ENCODE measurements around the gene PRR36.
A peak's percentile ranks its signal among the peaks of the same experiment; 100 is the strongest.

PRR36 gene

DNA sequence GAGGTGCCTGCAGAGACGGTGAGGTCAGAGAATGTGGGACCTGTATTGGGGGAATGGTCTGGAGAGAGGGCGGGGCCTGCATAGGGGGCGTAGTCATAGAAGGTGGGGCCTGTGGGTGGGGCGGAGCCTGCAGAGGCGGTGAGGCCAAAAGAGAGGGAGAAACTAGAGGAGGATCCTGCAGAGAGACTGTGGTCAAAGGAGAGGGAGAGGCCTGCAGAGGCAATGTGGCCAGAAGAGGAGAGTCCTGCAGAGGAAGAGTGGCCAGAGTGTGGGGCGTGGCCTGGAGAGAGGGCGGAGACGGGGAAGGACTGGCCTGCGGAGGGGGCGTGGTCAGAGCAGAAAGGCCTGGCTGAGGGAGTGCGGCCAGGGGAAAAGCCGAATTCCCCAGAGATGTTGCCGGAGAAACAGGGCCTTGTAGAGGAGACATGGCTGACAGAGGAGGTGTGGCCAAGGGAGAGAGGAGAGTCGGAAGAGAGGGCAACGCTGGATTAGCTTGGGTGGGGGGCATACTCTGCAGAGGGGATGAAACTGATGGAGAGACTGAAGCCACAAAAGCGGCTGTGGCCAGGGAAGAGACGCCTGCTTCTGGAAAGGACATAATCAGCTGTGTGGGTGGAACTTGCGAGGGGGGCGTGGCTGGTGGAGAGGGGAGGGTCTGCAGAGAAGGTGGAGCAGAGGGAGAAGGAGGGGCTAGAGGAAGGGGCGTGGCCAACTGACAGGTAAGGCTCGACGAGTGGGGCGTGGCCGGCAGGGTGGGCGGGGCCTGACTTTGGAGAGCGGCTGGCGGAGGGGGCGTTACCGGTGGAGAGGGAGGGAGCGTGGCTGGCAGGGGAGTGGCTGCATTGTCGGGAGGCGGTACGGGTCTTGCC, 2.5 kb downstream of the PRR36 start:
- DNase-seq (ENCODE audit: low read depth), result peak; percentile 64

DNA sequence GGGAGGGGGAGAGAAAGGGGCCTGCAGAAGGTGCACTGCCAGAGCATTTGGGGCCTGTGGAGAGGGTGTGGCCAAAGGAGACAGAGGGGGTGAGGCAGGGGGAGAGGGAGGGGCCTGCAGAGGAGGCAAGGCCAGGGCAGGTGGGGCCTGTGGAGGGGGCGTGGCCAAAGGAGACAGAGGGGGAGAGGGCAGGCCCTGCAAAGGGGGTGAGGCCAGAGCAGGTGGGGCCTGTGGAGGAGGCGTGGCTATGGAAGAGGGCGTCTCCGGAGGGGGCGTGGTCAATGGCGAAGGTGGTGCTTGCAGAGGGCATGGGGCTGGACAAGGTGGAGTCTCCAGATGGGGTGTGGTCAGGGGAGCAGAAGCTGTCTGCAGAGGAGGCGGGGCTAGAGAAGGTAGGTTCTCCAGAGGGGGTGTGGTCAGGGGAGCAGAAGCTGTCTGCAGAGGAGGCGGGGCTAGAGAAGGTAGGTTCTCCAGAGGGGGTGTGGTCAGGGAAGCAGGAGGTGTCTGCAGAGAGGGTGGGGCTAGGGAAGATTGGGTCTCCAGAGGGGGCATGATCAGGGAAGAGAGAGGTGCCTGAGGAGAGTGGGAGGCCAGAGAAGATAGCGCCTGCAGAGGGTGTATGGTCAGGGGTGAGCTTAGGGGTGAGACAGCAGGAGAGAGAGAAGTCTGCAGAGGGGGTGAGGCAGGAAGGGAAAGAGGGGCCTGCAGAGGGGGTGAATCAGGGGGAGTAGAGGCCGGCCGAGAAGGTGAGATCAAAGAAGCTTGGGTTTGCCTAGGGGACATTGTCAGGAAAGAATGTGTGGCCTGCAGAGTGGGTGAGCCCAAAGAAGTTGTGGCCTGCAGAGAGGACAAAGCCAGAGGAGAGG, 3.4 kb downstream of the PRR36 start:
- DNase-seq (ENCODE audit: low read depth), result peak; percentile 24

DNA sequence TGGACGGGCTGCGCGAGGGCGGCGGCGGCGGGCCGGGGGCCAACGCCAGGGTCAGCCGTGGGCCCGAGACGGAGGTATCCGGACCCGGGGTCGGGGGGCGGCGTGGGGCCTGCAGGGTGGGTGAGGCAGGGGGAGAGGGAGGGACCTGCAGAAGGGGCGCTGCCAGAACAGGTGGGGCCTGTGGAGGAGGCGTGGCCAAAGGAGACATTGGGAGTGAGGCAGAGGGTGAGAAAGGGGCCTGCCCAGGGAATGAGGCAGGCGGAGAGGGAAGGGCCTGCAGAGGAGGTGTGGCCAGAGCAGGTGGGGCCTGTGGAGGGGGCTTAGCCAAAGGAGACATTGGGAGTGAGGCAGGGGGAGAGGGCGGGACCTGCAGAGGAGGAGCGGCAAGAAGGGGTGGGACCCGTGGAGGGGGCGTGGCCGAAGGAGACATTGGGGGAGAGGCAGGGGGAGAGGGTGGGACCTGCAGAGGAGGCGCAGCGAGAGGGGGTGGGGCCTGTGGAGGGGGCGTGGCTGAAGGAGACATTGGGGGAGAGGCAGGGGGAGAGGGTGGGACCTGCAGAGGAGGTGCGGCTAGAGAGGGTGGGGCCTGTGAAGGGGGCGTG, 4.2 kb downstream of the PRR36 start:
- peak; percentile 24 for DNase-seq (ENCODE audit: low read depth)

DNA sequence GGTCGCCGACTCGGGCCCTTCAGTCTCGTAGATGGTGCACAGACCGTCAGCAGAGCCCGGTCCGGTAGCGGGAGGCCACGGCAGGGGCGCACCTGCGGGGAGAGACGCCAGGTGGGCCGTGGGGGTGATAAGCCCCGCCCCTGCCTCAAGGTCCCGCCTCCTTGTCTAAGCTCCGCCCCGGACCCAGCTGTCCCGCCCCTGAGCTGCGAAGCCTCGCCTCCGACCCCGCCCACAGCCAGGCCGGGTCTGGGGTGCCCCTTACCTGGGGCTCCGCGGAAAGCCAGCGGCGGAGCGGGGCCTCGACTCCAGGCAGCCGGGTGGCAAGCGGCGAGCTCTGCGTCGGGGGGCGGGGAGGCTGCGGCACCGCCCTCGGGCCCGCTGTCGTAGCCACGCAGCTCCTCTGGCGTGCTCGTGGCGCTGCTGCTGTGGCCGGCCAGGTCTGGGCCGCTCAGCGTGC, 4.7 kb downstream of the PRR36 start:
- peak; percentile 60 for DNase-seq (ENCODE audit: low read depth)

DNA sequence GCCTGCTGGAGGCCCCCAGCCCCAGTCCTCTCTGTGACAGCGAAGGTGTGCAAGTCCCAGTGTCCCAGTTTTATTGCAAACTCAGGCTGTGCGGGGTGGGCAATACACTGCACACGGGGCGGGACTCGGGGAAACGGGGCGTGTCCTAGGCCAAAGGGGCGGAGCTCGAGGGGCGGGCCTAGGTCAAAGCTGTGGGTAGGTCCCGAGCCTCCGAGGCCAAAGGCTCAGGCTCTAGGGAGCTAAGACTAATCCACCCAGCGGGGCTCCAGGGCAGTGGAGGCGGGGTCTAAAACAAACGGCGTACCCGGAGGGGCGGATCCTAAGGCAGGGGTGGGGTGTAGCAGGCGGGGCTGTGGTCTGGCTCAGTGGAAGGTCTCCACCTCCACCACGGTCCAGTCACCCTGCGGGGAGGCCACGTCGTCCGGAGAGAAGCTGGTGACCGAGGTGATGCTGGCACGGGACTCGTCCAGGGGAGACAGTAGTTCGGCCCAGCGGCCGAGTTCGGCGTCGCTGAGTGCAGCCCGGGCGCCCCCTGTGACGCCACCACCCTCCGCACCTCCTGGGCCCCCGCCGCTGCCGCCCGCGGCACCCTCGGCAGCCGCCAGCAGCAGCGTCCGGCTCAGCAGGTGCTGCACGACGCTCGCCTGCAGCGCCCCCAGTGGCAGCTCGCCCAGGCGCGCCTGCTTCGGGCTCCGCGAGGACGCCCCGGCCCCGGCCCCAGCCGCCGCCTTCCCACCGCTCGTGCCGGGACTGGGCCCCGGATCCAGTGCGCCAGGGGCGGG, 5.3 kb downstream of the PRR36 start:
- DNase-seq (ENCODE audit: low read depth), result peak; percentile 71

DNA sequence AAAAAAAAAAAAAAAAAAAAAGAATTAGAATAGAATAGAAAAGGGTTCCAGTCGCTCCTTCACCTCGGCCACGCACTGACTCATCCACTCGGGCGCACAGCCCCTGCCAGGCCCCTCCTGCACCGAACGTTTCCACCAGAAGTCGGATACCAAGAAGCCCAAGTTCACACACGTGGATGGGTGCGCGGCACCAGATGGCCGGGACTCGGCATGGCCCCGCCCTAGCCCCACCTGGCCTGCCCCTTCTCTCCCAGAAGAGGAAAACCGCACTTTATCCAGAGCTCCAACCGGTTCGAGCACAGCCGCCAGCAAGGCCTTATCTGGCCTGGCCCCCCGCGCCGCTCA, 5.9 kb downstream of the PRR36 start:
- DNase-seq (ENCODE audit: low read depth), result no peak

DNA sequence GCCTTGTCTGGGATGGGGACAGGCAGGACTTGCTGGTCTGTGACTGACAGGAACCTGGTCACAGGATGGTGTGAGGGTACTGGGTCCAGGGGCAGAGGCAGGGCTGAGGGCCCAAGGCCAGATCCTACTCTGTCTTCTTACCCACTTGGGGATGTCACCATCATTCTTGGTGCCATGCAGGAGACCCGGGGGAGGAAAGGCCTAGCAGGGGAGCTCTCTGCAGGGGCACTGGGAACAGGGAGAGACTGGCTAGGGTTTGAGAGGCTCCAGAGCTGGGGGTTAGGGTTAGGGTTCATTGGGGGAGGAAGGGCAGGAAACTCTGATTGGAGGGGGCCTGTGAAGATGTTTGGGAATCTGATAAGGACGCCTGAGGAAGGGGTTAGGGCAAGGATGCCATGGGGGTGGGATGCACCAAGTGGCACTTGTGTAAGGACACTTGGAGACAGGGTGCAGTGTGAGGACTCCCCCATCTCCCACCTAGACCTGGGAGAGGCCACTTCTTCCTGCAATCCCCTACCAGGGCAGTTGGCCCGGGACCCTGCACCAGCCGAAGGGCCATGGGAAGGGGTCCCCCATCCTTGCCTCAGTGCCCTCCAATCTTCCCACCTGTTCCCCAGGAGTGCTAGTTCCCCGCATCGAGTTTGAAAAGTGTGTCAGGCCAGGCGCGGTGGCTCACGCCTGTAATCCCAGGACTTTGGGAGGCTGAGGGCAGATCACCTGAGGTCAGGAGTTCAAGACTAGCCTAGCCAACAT, 6.9 kb downstream of the PRR36 start:
- no peak for DNase-seq (ENCODE audit: low read depth)

DNA sequence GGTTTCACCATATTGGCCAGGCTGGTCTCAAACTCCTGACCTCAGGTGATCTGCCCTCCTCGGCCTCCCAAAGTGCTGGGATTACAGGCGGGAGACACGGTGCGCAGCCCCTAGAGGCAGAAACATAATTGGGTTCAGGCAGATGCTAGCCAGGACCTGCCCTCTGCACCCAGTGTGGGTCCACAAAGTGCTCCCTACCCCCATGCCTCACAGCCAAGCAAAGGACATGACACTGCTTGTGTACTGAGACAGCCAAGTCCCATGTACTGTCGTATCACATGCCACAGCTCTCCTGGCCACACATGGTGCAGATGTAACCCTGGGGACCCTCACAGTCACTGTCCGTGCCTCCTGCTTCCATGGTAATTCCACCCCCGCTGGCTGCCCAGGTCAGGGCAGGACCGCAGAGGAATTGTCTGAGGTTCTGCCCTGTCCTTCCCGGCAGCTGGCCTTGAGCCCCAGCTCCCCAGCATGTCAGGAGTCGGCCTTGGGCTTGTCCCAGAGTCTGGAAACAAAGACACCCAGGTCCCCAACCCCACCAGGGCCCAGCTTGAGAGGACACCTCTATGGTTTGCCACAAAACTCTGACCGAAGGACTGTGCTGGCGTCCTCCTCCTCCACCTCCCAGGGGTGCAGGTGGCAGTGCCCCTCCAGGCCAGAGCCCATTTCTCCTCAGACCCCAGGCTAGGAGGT, 7.6 kb downstream of the PRR36 start:
- DNase-seq (ENCODE audit: low read depth), result no peak

DNA sequence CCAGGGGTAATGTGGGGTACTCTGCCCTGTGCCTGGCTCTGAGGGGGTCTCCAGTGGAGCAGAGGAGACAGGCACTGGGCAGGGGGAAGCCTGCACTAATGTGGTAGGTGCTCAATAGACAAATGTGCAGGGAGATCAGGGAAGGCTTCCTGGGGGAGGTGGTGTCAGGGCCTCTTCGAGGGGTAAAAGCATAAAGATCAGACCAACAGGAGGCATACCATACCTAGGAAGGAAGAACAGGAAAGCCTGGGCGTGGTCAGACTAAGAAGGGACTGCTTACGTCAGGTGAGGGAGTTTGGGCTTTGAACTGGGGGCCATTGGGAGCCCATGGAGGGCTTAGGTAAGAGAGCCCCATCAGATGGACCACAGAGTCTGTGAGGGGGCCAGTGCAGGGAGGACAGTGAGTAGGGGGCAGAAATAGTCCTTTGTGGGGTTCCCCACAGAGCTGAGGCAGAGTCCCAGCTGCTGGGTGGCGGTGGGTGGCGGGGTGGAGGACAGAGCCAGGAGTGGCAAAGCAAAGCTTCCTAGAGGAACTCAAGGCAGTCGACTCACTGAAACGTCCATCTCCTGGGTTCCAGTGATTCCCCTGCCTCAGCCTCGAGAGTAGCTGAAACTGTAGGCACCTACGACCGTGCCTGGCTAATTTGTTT, 8.8 kb downstream of the PRR36 start:
- no peak for DNase-seq (ENCODE audit: low read depth)

DNA sequence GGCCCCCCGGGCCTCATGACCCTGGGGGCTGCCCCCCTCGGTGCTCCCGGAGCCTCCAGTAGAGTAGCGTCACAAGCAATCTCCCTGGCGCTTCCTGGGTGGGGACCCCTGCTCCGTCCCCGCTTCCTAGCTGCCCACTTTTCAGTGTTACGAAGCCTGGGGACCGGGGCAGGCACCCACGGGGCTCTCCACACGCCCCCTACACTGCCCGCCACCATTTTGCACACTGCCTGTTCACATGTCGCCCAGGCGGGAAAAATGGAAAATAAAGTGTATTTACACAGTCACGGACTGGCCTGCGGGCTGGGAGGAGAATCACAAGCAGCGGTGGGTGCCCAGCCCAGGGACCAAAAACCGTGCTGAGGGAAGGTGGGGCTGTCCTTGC, 9.5 kb downstream of the PRR36 start:
- DNase-seq (ENCODE audit: low read depth), result no peak

DNA sequence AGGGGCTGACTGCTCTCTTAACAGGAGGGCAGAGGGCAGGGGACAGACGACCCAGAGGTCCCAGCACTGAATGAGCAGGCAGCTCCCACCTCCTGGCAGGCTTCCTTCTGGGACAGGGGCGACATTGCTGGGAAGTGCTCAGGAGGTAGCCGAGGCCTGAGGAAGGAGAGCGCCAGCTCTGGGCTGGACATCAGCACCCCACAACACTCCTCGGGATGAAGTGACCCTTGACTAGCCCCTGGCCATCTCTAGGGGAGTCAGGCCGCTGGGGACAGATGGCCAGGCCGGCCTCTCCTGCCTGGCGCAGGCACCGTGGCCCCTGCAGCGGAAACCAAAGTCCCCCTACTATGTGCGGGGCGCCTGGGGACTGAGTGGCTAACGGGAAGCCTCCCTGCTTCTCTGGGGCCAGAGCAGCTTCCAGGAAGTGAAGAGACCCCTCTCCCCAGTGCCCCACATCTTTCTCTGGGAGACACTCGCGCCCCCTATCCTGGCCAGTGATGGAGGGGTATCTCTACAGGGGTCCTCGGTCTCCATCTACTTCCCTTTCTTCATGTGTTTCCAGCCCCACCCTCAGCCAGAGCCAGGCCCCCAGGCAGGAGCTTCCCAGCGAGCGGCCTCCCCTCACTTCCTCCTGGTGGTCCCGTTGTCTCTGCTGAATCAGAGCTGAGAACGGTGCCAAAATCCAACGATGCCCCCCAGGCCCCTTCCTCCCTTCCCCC, 10.1 kb downstream of the PRR36 start:
- DNase-seq (ENCODE audit: low read depth), result no peak

DNA sequence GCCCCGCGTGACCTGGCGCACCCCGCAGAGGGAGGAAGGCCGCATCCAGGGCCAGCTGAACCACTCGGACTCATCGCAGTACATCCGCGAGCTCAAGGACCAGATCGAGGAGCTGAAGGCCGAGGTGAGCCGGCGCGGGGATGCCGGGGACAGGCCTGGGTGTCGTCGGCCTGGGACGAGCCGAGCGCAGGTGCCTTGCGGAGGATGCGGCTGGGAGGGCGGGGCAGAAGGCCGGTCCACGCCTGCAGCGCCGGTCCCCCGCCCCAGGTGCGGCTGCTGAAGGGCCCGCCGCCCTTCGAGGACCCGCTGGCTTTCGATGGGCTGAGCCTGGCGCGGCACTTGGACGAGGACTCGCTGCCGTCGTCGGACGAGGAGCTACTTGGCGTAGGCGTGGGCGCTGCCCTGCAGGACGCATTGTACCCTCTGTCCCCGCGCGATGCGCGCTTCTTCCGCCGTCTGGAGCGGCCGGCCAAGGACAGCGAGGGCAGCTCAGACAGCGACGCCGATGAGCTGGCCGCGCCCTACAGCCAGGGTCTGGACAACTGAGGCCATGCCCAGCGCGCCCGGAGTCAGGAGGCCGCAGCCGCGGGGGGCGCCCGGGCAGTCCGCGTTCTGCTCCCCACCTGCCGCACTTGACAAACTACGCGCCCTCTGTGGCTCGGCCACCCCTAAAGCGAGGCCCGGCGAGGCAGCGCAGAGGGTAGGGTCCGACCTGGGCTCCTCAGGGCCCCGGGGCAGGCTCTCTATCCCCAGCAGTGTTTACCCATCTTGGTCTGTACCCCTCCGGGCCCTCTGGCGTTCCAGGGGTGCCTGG, 10.8 kb downstream of the PRR36 start:
- no peak for DNase-seq (ENCODE audit: low read depth)

DNA sequence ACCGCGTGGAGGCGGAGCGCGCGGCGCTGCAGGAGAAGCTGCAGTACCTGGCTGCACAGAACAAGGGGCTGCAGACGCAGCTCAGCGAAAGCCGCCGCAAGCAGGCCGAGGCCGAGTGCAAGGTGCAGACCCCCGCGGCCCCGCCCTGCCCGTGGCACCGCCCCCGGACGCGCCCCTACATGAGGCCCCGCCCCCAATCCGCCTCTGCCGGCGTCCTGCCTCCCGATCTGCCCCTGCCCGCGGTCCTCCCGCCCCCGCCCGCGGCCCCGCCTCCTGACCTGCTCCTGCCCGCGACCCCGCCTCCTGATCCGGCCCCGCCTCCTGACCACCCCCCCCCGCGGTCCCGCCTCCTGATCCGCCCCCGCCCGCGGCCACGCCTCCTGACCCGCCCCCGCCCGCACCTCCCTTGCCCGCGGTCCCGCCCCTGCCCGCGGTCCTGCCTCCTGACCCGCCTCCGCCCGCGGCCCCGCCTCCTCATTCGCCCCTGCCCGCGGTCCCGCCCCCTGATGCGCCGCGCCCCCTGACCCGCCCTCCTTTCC, 11.7 kb downstream of the PRR36 start:
- peak; percentile 53 for DNase-seq (ENCODE audit: low read depth)

DNA sequence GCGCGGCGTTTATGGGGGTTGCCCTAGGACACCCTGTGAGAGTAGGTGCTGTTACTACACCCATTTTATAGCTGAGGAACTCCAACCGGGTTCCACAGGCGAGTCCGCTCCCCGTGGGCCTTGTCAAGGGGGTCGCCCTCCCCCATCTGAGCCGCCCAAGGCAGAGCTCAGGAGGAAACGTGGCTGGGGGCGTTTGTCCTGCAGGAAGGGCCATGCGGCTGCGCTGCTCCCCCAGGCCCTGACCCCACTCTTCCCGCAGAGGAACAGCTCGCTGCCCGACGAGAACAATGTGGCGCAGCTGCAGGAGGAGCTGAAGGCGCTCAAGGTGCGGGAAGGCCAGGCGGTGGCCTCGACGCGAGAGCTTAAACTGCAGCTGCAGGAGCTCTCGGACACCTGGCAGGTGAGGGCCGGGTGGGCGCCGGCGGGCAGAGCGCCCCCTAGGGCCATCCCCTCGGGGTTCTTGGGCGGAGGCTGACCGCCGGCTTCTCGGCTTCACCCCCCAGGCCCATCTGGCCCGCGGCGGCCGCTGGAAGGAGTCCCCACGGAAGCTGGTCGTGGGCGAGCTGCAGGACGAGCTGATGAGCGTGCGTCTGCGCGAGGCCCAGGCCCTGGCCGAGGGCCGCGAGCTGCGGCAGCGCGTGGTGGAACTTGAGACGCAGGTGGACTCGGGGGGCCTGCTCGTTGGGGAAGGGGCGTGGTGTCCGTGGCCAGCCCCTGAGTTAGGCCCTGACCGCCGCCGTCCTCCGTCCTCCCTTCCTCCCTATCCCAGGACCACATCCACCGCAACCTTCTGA, 12.4 kb downstream of the PRR36 start:
- DNase-seq (ENCODE audit: low read depth), result no peak

DNA sequence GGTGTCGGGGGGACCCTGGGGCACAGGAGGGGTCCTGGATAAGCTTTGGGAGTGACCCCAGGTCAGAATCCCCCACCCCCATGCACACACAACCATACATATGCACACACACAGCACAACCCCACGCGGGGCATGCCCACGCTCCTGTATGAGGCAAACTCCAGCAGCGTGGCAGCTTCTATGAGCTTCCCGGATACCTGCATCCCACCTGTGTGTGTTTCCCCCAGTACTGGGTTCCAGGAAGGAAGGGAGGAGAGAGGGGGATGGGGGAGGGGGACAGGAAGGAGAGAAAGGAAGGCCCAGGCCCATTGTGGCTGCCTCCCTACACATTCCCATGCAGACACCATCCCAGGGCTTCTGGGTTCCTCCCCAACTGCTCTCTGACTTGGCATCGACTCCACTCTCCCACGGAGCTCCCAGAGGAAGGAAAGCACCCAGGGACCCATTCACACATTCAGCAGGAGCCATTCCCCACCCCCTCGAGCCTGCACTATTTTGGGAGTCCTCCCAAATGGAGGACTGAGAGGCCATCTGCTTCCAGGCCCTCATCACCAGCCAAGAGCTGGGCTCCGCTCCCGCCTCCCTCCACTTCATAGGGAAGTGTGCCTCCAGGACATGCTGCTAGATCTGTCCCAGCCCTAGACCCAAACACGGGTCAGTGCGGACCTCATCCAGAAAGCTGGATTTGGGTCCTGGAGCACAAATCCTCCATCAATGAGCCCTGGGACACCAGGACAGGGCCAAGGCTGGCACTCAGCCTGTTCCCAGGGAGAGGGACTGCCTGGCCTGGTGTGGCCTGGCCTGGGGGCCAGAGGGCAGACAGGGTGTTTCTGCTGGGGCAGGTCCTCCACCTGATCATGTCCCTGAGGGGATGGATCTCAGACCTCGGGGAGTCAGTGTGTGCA, 13.2 kb downstream of the PRR36 start:
- DNase-seq (ENCODE audit: low read depth), result no peak
